GM10847 (cell line): ENCODE results near the gene SPACA4.
A peak's percentile ranks its signal among the peaks of the same experiment; 100 is the strongest.

Experiments used
- POLR2A ChIP-seq: IDR thresholded peaks from 2 replicates; pipeline ENCODE4 v1.6.1; 2011; ENCODE audit not compliant: insufficient read length; ENCODE audit errors: extremely low read depth

Gene SPACA4

GRCh38 chr19:48635263-48635965 is 28.9 kb downstream of the SPACA4 start:
- TF ChIP-seq POLR2A: no peak

DNA sequence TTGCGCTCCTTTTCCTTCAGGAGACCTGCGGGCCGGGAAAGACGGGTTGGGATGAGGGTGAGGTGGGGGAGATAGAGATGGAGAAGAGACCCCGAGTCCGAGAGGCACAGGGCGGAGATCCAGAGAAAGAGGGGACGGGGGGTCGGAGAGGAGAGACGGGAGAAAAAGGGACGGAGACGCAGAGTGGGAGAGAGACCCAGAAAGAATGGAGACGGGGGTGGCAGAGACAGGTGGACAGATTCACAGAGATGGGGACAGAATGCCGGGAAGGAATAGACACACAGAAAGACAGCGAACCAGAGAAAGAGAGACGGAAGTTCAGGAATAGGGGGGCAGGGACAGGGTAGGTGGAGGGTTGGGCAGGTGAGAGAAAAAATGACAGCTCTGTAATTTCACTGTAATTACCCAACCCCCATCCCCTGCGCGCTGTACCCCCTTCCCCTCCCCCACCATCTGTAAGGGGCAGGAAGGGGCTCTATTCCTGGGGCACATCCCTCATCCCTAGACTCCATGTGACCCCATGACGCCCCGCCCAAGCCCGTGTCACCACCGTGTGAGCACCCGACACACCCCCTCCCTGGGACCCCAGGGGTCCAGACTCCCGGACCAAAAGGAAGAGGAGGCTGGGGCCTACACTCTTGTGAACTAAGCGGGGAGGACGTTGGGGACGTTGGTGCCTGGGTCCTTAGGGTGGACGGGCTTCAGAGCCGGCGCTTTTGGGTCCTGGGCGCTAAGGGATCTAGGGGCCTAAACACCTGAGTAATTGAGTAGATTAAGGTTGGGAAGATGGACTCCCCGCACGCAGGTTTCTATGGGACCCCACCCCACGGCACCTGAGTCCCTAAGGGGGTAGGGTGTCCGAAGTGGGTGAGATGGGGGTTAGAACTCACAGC is 29.7 kb downstream of the SPACA4 start:
- no peak for TF ChIP-seq POLR2A

DNA sequence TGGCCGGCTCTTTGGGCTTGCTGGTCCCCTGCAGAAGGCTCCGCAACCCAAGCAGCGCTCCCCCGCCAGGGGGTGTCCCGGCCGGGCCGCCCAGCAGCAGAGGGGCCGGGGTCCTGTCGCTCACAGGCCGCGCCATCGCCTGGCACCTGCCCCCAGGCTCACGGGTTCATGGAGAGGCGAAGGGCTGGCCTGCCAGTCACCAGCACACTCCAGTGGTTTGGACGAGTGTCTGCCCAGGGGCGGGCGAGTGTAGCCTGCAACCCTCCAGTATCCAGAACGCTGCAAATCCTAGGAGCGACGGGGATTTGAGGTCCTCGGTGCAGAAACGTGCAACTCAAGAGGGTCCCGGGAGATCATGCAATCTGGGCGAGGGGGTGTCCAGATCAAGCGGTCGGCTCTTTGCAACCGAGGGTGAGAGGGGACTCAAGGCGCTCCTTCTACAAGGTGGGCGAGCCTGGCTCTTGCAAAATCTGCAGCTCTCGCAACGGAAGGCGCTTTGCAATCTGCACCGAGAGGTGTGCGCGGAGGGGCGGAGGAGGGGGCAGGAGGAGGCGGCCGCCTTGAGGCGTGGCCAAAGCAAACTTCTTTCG is 30.4 kb downstream of the SPACA4 start, which contains the start of gene DBP:
Gene DBP, minus strand, starts transcription at position 521 of the 590 bp plus-strand sequence. Its CDS starts 385 bp downstream, at position 136.
- TF ChIP-seq POLR2A: no peak

DNA sequence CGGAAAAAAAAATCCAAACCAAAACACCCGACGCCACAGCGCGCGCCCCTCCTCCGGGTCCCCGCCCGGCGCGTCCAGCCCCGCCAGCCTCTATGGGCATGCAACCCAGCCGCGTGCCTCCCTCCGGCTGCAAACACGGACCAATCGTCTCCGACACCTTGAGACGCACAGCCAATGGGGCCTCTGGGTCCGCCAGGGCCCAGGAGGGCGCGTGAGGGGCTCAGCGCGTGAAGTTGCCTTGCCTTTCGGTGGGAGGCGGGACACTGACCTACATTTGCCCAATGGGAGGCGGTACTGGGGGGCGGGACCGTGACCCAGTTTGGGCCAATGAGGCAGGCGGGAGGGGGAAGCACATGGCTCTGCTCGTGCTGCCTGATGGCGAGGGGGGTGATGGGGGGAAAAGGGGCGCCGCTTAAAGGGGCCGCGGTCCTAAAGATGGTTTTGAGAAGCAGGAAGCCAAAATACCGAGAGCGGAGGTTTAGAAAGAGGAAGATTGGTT is 31.0 kb downstream of the SPACA4 start:
- no peak for TF ChIP-seq POLR2A

DNA sequence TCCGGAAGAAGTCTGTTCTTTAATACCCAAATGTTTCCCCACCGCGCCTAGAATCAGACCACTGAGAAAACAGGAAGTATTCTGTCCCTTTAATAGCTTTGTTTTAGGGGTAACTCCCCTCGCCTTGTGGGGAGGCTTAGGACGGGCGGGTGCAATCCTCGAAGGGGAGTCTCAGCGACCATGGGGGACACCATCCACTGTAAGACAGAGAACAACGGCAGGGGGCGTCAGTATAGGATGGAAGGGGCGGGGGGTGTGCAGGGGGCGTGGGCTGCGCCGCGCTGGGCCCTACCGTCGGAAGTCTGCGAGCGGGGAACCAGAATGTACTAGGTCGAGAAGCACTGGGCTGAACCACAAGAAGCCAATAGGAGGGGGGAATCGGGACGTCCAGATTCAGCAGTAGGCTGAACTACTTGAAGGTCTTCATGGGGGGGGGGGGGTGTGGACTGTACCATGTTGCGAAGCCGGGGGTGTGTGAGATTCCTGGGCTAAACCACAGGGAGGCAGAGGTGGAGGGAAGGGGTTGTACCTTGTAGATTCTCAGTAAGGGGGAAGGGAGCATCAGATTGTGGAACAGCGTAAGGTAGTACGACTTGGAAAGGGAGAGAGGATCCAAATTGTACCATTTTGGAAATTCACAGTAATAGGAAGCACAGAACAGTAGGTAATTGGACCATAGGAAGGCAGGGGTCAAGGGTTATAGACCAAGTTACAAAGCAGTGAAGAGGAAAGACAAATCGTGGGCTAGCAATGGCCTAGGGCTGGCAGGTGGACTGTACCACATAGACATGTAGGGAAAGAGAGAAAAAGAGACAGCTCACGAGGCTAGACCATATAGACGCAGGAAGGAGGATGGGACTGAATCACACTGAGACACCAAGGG is 31.6 kb downstream of the SPACA4 start:
- peak; percentile 28 for TF ChIP-seq POLR2A

DNA sequence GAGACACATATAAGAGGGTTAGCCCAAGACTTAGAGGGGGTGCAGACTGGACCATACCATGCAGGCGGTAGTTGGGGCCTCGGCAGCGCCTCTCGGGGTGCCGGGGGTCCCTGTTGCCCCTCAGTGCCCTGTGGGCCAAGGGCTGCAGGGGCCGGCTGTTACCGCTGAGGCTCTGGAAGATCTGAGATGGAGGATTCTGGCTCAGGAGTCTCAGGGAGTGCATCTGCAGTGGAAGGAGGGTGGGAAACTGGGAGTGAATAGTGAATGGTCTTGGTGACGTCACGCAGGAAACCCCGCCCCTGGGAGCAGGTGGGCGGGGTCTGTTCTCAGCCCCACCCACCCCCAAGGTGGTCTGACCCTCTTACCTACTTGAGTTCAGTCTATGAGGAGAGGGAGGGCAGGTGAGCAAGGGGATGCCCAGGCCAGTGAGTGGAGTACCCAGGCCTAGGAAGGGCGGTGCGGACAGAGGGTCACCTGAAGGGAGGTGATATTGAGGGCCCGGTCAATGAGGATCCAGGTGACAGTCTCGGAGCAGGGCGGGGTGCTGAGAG is 32.4 kb downstream of the SPACA4 start:
- TF ChIP-seq POLR2A: no peak

- no peak for TF ChIP-seq POLR2A
Measured at GRCh38 chr19:48639483-48640375, 33.2 kb downstream of the SPACA4 start.

DNA sequence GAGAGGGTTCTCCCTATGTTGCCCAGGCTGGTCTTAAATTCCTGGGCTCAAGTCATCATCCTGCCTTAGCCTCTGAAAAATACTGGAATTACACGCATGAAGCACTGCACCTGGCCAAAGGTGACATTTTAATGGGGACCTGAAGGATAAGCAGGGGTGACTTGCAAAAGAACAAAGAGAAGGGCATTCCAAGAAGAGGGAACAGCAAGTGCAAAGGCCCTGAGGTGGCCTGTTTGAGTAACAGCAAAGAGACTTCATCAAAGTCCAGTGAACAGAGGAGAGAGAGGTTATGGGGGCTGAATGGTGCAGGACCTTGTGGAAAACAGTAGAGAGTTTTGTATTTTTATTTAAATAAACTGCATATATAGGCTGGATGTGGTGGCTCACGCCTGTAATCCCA is 35.3 kb downstream of the SPACA4 start:
- no peak for TF ChIP-seq POLR2A

DNA sequence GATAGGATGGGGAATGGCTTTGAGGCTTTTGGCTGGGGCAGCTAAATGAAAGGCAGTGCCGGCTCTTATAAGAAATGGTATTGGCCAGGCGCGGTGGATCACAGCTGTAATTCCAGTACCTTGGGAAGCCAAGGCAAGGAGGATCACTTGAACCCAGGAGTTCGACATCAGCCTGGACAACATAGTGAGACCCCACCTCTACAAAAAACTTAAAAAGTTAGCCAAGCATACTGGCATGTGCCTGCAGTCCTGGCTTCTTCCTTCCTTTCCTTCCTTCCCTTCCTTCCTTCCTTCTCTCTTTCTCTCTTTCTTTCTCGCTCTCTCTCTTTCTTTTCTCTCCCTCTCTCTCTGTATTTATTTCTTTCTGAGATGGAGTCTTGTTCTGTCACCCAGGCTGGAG is 36.3 kb downstream of the SPACA4 start:
- TF ChIP-seq POLR2A: no peak

- no peak for TF ChIP-seq POLR2A
Measured at GRCh38 chr19:48644355-48644754, 37.8 kb downstream of the SPACA4 start.

DNA sequence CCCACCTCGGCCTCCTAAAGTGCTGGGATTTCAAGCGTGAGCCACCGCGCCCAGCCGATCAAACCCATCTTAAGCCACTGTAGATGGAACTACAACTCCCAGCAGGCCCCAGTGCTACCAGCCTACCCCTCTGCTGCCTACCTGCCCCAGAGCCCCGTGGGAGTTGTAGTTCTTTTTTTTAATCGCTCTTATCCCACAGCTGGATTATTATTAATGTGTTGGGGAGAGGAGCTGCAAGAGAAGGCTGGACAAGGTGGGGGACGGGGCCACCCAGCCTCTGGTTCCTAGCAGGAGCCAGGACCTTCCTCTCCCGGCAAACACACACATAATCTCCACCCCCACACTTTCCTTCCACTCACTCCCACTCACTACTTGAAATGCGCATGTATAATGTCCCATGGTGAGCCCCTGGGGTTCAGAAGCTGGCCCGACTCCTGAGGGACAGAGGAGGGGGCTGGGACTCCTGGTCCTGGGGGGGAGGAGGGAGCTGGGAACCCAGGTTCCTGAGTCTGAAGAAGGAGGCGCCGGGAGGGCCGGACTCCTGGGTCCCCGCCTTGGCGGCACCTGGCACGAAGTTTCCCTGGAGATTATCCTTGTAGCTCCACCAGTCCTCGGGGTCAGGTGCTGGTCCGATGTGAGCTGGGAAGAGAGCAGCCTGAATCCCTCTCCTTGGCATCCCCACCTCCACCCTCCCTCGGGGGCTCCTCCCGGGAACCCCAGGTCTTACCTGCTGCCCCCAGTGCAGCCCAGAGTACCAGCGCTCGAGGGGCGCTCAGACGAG is 38.5 kb downstream of the SPACA4 start:
- no peak for TF ChIP-seq POLR2A

DNA sequence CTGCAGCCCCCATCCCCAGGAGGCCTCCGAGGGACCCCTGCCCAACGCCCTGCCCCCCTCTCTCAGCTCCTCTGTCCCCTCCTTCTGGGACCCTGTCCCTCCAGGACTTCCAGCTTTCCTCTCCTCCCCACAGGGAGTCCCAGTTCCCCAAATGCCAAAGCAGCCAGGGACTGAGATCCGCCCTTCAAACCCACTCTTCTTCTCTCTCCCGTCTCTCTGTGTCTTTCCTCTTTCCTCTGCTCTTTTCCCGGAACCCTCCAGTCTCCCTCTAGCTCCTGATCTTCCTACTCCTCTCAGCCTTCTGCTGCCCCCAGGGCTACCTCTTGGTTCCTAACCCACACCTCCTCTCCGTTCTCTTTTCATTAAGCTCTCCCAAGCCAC is 39.1 kb downstream of the SPACA4 start:
- no peak for TF ChIP-seq POLR2A
